GM12801 (cell line): ENCODE data around the gene ZSWIM1.

Experiments used
- CTCF ChIP-seq: IDR thresholded peaks from one replicate; pipeline ENCODE4 v1.5.1; 2011; ENCODE audit warnings: control low read depth; ENCODE audit not compliant: insufficient read length; ENCODE audit errors: extremely low read depth

Gene ZSWIM1

GRCh38 chr20:45883100-45883469 lies 2.1 kb downstream of the ZSWIM1 start:
- no peak for TF ChIP-seq CTCF

GRCh38 chr20:45886590-45887345 lies 5.7 kb downstream of the ZSWIM1 start:
- no peak for TF ChIP-seq CTCF

DNA sequence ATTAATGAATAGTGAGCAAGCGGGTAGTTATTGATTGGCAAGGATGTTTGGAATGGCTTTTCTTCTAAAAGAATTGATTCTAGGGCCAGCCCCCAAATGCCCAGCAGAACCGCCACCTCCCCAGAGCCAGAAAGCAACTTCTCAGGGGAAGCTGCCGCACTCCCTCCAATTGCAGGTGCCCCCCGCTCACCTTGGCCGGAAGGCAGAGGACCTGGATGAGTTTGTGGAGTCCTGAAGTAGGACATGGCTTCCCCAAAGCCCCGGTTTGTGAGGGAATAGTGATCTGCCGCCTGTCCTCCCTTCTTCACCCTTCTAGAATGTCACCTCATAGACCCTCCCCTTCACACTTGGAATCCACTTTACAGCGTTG lies 6.3 kb downstream of the ZSWIM1 start, which contains the start of gene SPATA25:
SPATA25 (minus strand) TSS at position 277 of the 370 bp plus-strand sequence; CDS start at position 245, 32 bp downstream.
- no peak for TF ChIP-seq CTCF

DNA sequence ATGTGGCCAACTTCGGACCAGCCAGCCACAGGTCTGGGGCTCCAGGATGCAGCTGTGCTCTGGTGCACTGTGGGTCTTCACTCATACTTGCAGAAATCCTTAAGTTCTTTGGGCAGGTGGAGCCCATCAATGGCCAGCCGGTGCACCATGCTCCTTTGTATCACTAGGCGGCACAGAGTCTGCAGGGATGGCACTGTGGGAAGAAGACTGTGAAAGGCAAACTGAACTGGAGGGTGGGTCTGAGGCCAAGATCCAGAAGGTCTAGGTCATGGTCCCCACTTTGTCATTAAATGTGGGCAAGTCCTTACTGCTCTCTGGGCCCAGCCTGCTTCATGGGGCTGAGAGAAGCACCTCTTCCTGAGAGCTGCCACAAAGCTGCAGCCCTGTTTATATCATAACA lies 7.7 kb downstream of the ZSWIM1 start:
- no peak for TF ChIP-seq CTCF

DNA sequence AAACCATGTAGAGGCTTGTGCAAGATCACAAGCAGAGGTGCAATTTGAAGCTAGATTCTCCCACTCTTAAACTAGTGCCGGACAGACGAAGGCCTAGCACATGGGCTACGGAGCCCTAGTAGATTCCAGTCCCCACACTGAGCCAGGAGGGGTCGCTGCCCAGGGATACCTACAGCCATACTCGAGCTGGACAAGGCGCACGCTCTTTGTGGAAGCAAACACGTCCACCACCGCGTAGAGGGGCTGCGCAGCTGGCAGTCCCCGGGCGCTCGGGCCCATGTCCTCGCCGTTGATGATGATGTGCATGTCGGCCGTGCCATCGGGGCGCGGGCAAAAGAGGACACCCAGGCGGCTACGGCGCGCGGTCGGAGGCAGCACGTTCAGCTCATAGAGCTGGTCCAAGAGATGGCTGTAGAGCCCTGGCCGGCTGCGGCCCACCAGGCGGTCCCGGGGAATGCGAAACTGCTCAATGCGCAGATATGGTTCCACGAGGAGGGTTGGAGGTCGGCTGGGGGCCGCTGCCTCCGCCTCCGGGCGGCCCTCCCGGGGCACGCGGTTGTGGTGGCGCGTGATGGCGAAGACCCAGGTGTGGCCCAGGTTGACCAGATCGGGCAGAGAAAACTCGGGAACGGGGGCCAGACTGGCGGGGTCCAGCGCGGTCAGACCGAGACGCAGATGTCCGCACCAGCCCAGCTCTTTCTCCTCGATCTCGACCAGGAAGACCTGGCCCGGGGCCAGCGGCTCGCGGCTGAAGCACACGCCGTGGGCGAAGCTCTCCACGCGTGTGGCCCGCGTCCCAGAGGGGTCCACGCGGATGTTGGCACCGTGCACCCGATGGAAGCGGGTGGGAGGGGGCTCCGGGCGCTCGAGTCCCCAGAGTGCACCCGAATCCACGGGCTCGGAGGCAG lies 9.3 kb downstream of the ZSWIM1 start:
- no peak for TF ChIP-seq CTCF

- TF ChIP-seq CTCF: no peak
Measured at GRCh38 chr20:45890985-45891983, 10.3 kb downstream of the ZSWIM1 start, which contains the start of the genes CTSA and NEURL2. Gene CTSA (plus strand): TSS chr20:45891335. CDS start chr20:45891569, 234 bp downstream. Gene NEURL2 (minus strand): TSS chr20:45891208. CDS start chr20:45890991, 217 bp downstream.
